ENCODE results near the gene ADO.

The ADO gene

DNA sequence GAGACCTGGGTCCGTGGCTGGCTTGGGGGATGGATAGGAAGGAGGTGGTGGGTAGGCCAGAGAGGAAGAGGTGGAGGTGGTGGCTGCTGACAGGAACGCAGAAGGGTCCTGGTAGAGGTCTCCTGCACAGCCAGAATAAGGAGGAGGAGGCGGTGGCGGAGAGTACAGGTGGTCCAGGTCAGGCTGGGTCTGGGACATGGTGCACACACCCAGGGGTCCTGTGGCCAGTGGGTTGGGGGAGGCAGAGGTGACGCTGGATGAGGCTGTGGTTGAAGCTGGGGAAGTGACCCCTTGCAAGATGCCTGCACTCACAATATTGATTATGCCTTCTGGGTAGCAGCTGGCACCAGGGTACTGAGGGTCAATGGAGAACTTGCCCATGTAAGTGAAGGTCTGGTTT lies 9.5 kb downstream of the ADO start:
- no peak for DNase-seq (ENCODE audit: low read depth in 2 of 2)
- no peak overlapping the region for H3K4me3 ChIP-seq (replicated peaks in 1 of 2; ENCODE audit: low read depth in 2 of 2, low read length in 2 of 2)
- TF ChIP-seq, protein P1, sequence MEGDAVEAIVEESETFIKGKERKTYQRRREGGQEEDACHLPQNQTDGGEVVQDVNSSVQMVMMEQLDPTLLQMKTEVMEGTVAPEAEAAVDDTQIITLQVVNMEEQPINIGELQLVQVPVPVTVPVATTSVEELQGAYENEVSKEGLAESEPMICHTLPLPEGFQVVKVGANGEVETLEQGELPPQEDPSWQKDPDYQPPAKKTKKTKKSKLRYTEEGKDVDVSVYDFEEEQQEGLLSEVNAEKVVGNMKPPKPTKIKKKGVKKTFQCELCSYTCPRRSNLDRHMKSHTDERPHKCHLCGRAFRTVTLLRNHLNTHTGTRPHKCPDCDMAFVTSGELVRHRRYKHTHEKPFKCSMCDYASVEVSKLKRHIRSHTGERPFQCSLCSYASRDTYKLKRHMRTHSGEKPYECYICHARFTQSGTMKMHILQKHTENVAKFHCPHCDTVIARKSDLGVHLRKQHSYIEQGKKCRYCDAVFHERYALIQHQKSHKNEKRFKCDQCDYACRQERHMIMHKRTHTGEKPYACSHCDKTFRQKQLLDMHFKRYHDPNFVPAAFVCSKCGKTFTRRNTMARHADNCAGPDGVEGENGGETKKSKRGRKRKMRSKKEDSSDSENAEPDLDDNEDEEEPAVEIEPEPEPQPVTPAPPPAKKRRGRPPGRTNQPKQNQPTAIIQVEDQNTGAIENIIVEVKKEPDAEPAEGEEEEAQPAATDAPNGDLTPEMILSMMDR (IDR thresholded peaks at IDR 0.05; ENCODE audit: low read depth, low read length), result no peak

DNA sequence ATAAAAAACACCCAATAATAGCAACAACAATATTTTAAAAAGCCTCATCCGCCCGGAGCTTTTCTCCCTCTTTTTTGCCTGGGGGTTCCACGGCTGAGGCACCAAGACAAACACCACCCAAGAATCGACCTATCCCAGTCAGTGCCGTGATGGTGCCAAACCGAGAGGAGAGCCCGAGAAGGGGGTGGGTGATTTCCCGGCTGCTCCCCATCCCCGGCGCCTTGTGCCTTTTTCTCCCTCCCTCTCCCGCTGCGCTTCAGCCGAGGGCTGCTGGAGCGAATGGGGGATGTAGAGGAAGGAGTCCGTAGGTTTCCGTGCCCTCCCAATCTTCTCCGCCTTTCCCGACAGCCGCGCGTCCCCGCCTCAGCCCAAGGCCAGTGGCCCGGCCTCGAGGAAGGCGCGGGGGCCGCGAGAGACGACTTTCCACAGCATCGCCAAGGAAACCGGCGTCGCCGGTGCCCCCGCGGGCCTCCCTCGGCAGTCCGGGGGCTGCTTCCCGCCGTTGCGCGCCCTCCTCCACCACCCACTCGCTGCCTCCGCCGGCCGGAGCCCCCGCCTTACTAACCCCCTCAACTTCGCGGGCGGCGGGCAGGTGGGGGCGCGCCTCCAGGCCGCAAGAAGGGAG lies 10.3 kb downstream of the ADO start:
- peak; percentile 10 to 19 for DNase-seq (ENCODE audit: low read depth in 2 of 2)
- TF ChIP-seq, protein P1 (IDR thresholded peaks at IDR 0.05; ENCODE audit: low read depth, low read length), result no peak
- H3K4me3 ChIP-seq (replicated peaks in 1 of 2; ENCODE audit: low read depth in 2 of 2, low read length in 2 of 2), result peak overlapping the region; percentile 60 to 70

DNA sequence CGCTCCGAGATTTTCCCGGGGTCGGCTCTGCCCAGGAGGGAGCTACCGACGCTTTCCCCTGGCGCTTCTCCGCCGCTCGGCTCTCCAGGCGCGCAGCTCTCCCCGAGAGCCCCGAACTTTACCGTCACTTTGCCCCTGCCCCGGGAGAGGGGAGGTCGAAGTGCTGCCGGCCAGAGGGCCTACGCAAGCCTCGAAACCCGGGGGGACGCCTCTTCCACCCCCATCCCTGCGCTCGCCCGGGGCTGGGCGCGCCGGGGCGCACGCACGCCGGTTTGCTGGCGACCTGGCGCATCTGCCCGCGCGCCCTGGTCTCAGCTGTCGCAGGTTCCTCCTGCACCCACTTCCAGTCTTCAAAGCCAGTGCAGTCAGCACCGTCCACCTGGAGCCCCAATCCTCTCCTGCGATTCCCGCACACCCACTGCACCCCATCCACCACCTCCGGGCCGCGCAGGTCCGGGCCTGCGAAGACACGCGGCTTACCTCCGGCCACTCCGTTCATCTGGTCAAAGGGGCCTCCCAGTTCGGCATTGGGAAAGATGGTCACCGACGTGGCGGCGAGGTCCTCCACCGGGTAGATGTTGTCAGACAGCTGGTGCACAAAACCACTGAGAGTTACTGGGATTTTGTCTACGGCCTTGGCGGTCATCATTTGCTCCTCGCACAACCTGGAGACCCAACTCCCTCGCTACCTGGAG lies 11.0 kb downstream of the ADO start:
- peak; percentile 26 to 42 for DNase-seq (ENCODE audit: low read depth in 2 of 2)
- peak overlapping the region; percentile 60 to 70 for H3K4me3 ChIP-seq (replicated peaks in 1 of 2; ENCODE audit: low read depth in 2 of 2, low read length in 2 of 2)
- TF ChIP-seq, protein P1 (IDR thresholded peaks at IDR 0.05; ENCODE audit: low read depth, low read length), result no peak

DNA sequence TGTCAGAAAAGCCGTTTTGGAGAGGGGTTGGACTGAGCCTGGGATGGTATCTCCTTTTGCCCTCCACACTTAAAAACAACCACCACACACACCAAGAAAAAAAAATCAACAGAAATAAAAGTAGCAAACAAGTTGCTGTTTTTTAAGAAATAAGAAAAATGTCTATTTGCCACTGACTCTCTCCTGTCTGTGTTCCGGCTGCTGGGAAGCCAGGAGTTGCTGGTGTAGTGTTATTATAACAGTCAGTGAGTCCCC lies 11.5 kb downstream of the ADO start:
- peak overlapping the region; percentile 60 to 70 for H3K4me3 ChIP-seq (replicated peaks in 1 of 2; ENCODE audit: low read depth in 2 of 2, low read length in 2 of 2)
- no peak for DNase-seq (ENCODE audit: low read depth in 2 of 2)

DNA sequence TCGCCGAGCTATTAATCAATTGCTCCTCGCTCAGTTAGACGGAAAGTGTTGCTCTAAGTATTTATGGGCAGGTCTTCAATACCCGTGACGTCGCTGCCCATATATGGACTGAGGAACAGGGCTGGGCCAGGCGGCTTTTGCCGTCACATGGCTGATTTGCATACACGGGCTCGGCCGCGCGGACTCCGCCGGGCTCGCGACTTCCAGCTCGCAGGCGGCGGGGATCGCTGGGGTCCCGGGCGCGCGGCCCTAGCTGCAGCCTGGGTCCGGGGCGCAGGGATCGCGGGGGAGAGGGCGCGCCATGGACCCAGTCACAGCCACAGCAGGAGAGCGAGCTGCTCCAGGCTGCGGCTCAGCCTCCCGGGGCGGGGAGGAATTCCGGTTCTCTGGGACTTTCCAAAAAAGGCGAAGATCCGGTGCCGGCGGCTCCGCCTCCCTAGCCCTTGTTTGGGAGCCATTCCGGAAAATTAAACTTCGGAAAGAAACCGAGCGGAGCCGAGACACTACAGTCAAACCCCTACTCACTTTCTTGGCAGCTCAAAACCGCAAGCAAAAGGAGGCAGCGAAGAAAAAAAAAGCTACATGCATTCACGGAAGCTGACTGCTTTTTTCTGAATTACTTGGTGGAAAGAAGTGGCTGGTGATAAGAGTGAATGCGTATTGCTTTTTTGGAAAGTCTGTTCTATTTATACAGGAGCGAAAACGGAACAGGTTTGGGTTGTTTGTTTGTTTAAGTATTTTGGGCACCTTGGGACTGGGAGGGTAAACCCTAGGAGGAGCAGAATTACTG lies 12.0 kb downstream of the ADO start, which contains the start of gene EGR2:
TSS of gene EGR2 (minus strand) at position 36 of the 790 bp plus-strand sequence. CDS start 337 bp downstream, outside the sequence.
- H3K4me3 ChIP-seq (replicated peaks in 1 of 2; ENCODE audit: low read depth in 2 of 2, low read length in 2 of 2), result peak within 1 kb of the TSS; percentile 60 to 70
- TF ChIP-seq, protein P1 (IDR thresholded peaks at IDR 0.05; ENCODE audit: low read depth, low read length), result no peak
- DNase-seq (ENCODE audit: low read depth in 2 of 2), result peak; percentile 96 to 97

More for the DNA sequence above, 11.5 kb downstream of the ADO start:
- TF ChIP-seq, protein P1 (IDR thresholded peaks at IDR 0.05; ENCODE audit: low read depth, low read length), result no peak

DNA sequence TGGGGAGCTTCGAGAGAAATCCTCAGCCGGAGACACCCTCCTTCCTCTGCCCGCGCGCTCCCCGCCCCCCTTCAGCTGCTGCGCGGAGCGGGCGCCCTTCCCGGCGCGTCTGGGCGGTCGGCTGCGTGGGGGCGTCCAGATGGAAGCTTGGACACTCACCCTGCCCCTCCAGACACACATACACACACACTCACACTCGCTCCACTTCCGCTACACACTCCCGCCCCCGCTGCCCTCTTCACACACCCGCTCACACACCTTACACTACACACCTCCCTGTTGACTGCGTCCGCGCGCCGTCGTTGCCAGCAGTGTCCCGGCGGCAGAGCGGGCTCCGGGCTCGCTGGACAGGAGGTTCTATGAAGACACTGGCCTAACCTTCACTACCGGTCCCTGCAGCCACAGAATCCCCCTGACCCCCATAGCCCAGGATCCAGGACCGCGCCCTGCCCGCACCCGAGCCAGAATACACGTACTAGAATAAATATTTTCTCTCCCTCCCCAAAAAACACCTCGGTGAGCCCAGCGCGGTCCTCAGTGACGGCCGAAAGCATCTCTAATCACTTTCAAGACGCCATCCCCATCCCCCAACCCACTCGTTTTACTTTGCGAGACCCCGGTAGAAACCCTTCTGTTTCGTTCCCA lies 12.7 kb downstream of the ADO start:
- TF ChIP-seq, protein P1 (IDR thresholded peaks at IDR 0.05; ENCODE audit: low read depth, low read length), result no peak
- H3K4me3 ChIP-seq (replicated peaks in 1 of 2; ENCODE audit: low read depth in 2 of 2, low read length in 2 of 2), result peak overlapping the region; percentile 60 to 70
- DNase-seq (ENCODE audit: low read depth in 2 of 2), result peak in 1 of 2 donors; percentile 62
